Activated T-cell treated with anti-CD3 and anti-CD28 coated beads for 4 hours (primary cell): ENCODE measurements around the gene ZNF337.
"Not testable (repeated sequence)": the region's sequence is repeated elsewhere in the genome, so short reads cannot be mapped to it uniquely, and the experiment has no call there.

Experiments
- DNase-seq: peaks from one replicate; pipeline ENCODE4 v3.0.0-alpha.2; 2020

Gene ZNF337

DNA sequence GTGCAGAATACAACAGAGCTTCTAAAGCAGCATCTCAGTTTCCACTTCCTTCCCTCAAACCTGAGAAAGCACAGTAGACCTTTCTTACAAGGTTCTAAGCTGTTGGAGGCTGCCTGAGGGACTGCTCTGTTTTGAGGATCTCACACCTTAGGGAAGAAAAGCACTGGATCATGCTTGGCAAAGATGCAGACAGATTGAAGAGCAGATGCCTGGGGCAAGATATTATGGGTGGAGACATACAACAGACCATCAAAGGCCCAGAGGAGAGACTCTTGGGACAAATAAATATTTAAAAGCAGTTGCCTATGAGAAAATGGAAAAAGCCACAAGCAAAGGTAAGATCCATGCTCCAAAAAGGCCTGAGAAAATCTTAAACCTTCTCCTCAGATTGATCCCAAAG is 6.2 kb downstream of the ZNF337 start:
- DNase-seq, result no peak

DNA sequence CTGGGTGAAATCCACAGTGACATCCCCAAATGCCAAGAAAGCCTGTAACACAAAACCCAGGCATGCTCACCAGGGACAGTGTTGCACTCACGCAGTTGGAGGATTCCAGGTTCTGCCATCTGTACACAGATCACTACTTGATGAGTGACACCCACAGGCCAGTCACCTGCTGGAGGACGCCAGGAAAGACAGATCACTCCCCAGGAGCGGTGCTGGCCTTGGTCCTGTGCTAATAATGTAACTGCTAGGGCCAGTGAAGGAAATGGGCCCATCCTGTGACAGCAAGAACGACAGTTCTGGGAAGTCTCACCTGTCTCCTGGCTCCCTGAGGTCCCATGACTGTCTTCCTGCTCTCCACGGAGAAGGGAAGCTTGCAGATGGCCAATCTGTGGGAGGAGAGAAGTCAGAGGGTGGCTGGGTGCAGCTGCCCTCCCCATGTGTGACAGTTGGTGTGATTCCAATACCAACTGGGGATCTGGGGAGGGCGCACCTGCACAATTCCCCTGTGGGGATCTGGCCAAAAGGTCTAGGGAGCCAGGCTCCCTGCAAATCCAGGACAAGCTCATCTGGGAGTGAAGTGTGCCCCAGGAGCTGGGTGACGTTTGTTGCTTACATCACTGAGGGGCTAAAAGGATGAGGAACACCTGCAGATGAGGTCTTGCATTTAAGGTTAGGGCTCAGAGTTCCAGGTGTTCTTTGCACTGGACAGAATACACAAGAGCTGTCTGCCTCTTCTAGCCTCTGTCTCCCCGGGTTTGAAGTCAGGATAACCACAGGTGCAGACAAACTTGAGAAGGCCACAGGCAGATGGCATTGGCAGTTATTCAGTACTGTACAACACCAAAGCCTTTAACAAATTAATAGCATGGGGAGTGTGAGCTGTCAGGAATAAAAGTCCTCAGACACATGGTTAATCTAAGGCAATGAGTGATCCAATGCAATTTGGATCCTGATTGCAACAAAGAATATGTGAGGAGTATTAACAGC is 10.3 kb downstream of the ZNF337 start:
- DNase-seq, result no peak

DNA sequence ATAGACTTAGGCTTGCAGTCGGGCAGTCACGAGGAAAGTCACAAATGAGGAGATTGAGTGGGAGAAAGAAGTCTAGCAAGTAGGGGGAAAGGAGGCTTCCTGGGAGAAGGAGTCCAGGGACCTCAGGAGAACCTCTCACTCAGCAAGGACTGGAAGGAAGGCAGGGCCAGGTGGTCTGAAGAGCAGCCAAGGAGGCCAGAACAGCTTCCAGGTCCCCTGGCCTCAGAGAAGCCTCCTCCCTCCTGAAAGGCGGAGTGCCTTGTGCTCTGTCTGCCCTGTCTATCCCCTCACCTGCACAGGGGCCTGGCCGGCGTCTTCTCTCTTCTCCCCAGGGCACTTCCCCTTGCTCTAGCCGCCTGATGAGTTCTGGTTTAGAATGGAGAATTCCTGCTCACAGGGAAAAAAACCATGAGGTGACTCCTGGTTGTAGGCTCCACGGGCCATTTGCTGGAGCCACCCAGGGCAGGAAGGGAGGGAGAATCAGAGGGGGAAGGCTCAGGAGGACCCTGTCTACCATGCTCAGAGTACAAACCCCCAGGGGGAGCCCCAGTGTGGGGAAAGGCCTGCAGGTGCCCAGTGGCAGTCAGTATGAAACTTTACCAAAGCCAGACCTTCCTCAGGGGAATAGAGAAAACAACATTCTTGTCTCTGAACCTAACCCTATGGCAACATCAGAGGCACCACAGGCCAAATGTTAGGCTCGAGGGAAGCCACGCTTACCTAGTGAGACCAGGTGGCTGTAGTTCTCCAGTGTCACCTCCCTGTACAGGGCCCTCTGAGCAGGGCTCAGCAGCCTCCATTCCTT is 11.2 kb downstream of the ZNF337 start:
- DNase-seq, result no peak

DNA sequence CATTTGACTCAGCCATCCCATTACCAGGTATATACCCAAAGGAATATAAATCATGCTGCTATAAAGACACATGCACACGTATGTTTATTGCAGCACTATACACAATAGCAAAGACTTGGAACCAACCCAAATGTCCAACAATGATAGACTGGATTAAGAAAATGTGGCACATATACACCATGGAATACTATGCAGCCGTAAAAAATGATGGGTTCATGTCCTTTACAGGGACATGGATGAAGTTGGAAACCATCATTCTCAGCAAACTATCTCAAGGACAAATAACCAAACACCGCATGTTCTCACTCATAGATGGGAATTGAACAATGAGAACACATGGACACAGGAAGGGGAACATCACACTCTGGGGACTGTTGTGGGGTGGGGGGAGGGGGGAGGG is 12.8 kb downstream of the ZNF337 start:
- DNase-seq, result not testable (repeated sequence)

DNA sequence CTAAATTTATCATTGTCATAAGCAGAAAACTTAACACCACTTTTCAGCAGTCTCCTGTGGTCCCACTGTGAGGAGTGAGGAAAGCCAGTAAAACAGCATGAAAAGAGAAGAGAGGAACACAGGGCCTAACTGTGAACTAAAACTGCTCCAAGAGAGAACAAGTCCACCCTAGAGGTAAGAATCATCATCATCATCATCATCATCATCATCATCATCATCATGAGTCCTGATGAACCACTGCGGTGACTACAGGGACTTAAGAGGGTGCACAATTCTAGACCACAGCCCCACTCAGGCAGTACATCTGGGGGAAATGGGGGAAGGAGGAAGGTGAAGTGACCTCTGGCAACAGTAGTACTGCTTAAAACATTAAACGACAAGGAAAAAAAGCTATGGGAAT is 13.6 kb downstream of the ZNF337 start:
- no peak for DNase-seq

DNA sequence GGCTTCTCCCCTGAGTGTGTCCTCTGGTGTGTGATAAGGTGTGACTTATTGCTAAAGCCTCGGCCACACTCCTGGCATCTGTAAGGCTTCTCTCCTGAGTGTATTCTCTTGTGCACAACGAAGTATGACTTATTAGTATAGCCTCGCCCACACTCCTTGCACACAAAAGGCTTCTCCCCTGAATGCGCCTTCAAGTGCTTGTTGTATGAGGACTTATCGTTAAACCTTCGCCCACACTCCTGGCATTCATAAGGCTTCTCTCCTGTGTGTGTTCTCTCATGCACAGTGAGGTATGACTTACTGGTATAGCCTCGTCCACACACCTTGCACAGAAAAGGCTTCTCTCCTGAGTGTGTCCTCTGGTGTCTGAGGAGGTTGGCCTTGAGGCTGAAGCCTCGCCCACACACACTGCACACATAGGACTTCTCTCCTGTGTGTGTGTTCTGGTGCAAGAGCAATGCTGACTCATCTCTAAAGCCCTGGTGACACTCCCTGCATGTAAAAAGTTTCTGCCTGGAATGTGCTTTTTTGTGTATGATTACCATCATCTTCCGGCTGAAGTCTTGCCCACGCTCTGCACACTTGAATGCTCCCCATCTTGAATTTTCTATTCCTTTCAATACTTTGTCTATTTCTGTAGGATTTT is 20.4 kb downstream of the ZNF337 start:
- DNase-seq, result no peak

DNA sequence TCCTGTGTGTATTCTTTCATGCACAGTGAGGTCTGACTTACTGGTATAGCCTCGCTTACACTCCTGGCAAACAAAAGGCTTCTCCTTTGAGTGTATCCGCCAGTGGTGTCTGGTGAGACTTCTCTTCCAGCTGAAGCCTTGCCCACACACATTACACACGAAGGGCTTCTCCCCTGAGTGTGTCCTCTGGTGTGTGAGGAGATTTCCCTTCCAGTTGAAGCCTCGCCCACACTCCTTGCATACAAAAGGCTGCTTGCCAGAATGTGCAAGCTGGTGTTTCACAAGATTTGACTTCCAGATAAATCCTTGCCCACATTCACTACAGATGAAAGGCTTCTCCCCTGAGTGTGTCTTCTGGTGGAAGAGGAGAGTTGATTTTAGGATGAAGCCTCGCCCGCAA is 21.5 kb downstream of the ZNF337 start:
- no peak for DNase-seq

DNA sequence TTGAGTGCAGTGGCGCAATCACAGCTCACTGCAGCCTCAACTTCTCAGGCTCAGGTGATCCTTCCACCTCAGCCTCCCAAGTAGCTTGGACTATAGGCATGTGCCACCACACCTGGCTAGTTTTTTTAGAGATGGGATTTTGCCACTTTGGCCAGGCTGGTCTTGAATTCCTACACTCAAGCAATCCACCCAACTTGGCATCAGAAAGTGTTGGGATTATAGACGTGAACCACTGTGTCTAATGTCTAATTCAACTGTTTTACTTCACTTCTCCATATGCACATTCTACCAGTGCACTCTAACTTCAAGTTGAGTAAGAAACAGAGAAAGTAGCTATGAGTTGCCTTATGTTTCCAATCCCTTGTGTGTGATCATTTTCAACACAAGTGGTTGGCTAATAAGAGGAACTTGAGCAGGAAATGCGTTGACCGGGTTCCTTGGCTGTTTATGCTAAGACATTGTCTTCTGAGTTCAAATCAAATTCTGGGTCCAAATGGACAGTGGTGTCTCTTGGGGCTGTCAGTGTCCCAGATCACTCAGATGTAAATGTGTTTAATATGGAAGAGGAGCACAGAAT is 23.9 kb downstream of the ZNF337 start:
- DNase-seq, result no peak

DNA sequence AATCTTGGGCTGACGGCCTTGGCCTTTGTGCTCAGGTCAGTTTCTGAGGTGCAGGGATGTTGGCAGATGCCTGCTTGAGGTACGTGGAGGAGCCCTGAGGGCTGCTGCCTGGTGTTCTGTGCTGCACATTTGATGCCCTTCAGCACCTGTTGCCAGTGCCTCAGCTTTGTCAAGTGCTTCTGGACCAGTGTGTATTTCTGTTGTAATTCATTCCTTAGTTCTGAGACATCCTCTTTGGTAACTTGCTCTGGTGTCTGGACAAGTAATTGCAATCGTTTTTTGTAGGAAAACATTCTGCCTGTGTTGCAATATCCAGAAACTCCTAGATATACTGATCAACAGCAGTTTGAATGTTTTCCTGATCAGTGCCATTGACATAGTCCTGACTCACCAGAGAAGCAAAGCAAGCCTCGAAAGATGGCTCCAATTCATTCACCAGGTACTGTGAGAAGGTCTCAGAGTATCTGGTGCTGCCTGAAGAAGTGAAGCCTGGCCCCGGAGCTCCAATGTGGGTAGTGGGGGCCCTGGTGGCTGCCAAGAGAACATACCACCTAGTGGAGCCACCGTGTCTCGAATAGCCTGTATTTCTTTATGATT is 26.7 kb downstream of the ZNF337 start:
- DNase-seq, result no peak

DNA sequence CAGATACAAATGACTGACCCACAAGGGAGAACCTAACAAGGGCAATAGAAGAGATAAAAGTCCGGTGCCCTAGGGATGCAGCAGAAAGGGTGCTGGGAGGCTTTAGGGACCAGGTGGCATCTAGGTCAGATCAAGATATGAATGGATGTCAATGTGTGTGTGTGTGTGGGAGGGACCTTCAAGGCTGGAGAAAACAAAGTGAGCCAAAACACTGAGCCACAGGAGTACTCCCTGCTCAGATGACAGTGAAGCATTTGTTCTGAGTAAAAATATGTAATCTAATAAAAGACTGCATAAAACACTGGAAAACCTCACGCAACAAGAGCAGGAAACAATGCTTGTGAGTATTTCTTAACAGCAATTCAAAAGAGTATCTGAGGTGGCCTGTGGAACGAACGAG is 28.2 kb downstream of the ZNF337 start:
- DNase-seq, result no peak

DNA sequence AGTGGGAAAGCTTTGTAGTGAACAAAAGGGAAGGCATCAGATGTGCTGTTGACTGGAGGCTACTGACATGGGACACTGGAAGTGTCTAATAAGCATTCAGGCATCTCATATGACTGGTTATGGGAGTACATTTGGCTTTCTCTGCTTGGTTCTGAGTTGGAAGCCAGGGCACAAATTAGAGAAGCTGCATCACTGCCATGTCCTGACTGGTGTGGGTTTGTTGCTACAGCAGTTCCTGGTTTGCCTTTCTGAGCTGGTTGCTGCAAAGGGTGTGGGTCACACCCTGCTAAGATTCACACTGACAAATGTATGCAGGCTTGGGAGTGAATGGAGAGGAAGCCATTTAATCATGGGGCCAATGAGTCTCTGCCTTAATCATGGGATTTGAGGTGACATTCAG is 36.7 kb downstream of the ZNF337 start:
- no peak for DNase-seq

DNA sequence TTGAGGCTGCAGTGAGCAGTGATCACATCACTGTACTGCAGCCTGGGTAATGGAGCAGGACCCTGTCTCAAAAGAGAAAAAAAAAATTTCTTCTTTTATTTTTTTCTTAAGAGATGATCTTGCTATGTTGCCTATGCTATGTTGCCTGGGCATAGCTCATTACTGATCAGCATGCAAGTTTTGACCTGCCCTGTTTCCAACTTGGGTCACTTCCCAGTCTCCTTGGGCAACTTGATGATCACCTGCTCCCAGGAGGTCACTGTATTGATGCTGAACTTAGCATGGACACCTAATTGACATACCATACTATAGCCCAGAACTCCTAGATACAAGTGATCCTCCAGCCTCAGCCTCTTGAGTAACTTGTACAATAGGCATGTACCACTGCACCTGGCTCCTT is 42.2 kb downstream of the ZNF337 start:
- no peak for DNase-seq

DNA sequence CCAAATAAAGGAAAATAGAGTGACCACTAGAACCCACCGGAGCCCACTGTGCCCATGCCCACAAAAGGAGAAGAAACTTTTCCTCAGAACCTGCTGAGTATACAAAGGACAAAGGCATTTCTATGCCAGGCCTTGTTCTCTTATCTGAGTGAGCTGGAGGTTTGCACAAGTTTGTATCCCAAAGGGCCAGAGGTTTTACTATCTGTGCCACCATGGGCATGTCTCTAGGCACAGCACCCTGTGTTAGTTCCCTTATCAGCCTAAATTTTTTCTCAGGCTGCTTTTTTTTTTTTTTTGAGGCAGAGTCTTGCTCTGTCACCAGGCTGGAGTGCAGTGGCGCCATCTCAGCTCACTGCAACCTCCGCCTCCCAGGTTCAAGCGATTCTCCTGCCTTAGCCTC is 43.8 kb downstream of the ZNF337 start:
- not testable (repeated sequence) for DNase-seq

DNA sequence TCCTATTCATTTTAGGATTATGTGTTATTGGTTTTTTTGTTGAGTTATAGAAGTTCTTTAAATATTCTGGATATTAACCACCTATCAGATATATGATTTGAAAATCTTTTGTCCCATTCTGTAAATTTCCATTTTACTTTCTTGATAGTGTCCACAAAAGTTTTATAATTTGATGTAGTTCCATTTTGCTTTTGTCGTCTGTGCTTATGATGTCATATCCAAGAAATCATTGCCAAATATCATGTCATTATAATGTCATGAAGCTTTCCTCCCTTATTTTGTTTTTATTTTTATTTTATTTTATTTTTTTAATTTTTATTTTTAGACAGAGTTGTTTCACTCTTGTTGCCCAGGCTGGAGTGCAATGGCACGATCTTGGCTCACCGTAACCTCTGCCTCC is 51.8 kb downstream of the ZNF337 start:
- DNase-seq, result no peak

DNA sequence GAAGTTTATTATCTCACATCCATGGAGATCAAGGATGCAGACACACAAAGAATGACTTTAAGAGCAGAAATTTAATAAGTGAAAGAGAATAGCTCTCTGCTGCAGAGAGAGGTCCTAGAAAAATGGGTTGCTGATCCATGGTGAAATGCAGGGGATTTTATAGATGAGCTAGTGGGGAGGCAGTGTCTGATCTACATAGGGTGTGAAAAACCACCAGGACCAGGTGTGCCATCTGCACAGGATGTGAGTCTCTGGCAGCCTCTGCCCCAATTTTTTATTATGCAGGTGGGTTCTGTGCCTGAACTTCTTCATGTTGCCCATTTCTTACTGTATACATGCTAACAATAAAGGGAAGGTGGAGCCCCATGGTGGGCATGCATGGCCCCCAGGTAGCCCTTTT is 52.9 kb downstream of the ZNF337 start:
- no peak for DNase-seq

DNA sequence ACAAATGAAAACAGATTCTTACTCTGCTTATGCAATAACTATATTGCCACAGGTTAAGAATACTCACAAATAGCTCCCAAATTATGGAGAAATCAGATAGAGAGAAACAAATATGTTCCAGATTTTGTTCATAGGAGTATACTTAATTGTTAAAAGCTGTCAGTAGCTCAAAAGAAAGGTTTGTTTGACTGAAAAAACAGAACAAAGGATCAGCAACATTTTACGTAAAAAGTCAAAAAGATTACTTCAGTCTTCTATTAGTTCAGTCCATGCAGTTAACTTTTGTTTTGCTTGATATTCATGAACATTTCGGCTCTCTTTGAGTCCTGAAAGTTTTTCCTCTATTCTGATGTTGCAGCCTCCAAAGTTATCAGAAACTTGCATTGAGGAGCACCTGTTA is 59.4 kb downstream of the ZNF337 start:
- no peak for DNase-seq

DNA sequence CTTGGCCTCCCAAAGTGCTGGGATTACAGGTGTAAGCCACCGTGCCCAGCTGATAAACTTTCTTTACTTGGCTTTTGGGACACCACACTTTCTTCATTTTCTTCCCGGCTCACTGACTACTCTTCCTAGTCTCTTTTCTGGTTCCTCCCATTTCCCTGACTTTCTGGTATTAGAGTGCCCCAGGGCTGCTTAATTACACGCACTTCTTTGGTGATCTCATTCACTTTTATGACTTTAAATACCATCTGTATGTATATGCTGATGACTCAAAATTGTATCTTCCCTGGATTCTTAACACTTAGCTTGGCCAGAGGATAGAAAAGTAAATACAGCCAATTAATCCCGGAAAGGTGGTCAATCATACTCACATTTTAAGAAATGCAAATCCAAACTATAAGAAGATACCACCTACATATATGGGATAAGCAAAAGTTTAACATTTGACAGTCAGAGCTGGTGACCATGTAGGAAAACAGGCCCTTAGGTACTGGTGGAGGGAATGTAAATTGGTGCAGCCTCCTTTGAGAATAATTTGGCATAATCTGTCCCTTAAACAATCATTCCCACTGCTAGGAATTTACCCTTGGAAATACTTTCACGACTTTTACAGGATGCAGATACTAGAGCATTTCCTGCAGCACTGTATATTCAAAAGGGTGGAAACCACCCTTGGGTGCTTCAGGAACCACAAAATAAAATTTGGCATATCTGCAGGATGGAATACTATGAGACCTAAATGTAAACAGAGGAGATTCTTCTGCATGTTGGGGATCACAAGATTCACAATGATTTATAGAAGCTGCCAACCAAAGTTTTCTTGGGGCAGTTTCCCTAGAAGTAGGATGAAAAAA is 63.5 kb downstream of the ZNF337 start:
- no peak for DNase-seq

DNA sequence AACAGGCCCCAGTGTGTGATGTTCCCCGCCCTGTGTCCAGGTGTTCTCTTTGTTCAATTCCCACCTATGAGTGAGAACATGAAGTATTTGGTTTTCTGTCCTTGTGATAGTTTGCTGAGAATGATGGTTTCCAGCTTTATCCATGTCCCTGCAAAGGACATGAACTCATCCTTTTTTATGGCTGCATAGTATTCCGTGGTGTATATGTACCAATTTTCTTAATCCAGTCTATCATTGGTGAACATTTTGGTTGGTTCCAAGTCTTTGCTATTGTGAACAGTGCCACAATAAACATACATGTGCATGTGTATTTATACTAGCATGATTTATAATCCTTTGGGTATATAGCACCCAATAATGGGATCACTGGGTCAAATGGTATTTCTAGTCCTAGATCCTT is 66.0 kb downstream of the ZNF337 start:
- DNase-seq, result not testable (repeated sequence)

DNA sequence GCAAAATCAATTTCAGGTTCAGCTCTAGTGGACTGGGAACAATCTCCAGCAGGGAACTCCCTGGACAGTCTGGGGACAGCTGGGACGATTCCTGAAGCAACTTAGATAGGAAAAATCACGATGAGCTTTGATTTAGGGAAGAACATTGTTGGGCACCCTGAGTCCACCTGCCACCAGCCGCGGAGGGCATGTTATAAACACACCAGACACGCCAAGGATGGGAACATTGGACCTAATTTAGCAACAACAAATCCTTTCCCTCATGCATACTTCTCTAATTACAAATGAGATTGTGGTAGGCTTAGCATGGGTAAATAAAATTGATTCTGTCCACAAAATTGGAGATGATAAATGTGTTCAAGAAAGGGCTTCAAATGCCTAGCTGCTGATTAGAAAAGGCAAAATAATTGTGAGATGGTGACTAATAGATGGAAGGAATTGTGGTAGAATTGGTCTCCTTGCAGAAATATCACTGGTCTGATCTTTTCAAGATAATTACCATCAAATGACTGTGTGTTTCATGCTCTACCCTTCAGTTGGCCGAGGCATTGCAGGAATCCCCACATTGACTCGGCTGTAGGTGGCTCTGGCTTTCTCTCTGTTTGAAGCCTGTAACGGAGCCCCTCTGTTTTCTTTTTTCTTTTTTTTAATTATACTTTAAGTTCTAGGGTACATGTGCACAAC is 66.7 kb downstream of the ZNF337 start:
- no peak for DNase-seq

DNA sequence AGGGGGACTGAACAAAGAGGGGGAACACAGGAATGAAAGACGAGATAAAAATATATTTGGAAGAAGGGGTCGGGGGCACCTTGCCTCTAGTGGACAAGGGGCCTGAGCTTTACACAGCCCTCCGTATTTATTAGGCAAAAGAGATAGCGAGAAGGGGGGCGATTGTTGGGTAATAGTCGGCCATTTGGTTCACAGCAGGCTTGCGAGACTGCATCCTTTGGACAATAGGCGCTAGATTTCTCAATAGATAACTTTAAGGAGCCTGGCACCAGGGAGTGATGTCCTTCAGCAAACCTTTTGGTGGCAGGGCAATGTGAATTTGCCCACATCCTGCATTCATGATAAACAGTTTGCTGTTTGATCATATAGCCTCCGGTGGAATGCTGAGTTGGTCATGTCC is 69.9 kb downstream of the ZNF337 start:
- no peak for DNase-seq

DNA sequence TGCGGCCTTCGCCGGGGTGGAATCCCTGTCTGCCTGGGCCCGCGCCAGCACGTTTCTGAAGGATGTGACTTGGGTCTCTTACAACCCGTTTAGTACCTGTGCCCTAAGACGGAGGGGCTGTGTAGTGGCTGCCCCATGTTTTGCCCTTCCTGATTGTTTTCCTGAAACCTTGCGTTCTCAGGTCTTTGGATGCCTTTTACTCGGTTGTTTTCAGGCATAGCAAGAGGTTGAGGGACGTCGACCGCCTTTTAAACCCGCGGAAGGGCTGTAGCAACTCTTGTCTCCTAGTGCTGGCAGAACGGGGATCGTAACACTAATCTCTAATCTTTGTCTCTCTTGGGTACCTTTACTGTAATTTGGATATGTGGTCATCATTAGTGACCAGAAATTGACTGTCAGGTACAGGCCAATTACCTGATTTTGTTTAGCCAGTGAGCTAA is 72.1 kb downstream of the ZNF337 start:
- peak; percentile 15 for DNase-seq
